HL-60 (cell line): ENCODE measurements around the gene DDB1.

ENCODE experiments used
- POLR2AphosphoS5 ChIP-seq: IDR thresholded peaks from 2 replicates; pipeline ENCODE4 v1.6.1; 2012; ENCODE audit warnings: low read depth
- SPI1 ChIP-seq: IDR thresholded peaks from 2 replicates; pipeline ENCODE4 v1.6.1; 2012; ENCODE audit warnings: low read depth, mild to moderate bottlenecking, borderline replicate concordance
- TF ChIP-seq, protein P1 (sequence below): IDR thresholded peaks from one replicate; pipeline ENCODE4 v1.5.1; 2011; ENCODE audit warnings: low read length, control low read depth, inconsistent platforms; ENCODE audit not compliant: insufficient read depth
- TF ChIP-seq, protein P2 (sequence below): IDR thresholded peaks from 2 replicates; pipeline ENCODE4 v1.6.1; 2012; ENCODE audit warnings: low read depth; ENCODE audit not compliant: insufficient replicate concordance

DNA sequence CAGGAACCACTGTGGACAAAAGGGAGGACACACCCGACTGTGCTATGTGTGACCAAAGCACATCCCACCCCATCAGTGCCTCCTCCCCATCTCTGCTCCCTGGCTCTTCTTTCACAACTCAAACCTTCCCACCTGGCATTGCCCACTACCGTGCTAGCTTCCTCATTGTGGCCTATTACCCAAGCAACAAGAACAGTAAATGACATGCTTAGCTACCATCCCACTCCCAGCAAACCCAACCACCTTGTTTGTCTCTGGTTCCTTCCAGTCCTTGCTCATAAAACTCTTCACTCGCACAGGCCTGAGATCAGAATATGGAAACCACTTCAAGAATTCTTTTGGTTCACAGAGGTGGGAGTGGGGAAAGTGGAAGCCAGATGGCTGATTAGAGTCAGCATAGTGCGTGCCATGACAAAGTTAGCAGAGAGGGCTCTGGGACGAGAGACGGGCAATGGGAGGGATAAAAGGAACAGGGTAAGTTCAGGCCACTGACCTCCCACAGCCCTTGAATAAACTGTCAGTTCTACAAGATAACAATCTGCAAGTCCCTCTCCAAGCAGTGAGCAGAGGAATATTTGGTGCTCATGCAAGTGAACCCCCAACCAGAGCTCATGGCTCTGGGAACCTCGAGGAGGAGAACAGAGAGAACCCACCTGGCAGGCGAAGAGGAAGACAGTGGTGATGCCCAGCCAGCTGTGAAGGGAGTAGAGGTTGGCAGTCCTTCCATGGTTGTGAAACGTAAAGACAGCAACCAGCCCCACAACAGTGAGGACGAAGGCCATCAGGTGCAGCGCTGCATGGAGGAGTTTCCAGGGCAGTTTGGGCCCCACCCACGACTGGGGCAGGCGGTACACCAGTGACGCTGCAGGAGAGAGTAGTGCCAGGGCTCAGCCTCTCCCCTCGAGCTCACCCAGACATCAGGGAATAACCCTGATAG lies 20.5 kb upstream of the DDB1 start:
- TF ChIP-seq, protein P1, sequence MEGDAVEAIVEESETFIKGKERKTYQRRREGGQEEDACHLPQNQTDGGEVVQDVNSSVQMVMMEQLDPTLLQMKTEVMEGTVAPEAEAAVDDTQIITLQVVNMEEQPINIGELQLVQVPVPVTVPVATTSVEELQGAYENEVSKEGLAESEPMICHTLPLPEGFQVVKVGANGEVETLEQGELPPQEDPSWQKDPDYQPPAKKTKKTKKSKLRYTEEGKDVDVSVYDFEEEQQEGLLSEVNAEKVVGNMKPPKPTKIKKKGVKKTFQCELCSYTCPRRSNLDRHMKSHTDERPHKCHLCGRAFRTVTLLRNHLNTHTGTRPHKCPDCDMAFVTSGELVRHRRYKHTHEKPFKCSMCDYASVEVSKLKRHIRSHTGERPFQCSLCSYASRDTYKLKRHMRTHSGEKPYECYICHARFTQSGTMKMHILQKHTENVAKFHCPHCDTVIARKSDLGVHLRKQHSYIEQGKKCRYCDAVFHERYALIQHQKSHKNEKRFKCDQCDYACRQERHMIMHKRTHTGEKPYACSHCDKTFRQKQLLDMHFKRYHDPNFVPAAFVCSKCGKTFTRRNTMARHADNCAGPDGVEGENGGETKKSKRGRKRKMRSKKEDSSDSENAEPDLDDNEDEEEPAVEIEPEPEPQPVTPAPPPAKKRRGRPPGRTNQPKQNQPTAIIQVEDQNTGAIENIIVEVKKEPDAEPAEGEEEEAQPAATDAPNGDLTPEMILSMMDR: no peak
- TF ChIP-seq POLR2AphosphoS5 (peak; percentile 83), SPI1 (peak; percentile 26; the same call in 1 of the 2 replicates)
- TF ChIP-seq, protein P2, sequence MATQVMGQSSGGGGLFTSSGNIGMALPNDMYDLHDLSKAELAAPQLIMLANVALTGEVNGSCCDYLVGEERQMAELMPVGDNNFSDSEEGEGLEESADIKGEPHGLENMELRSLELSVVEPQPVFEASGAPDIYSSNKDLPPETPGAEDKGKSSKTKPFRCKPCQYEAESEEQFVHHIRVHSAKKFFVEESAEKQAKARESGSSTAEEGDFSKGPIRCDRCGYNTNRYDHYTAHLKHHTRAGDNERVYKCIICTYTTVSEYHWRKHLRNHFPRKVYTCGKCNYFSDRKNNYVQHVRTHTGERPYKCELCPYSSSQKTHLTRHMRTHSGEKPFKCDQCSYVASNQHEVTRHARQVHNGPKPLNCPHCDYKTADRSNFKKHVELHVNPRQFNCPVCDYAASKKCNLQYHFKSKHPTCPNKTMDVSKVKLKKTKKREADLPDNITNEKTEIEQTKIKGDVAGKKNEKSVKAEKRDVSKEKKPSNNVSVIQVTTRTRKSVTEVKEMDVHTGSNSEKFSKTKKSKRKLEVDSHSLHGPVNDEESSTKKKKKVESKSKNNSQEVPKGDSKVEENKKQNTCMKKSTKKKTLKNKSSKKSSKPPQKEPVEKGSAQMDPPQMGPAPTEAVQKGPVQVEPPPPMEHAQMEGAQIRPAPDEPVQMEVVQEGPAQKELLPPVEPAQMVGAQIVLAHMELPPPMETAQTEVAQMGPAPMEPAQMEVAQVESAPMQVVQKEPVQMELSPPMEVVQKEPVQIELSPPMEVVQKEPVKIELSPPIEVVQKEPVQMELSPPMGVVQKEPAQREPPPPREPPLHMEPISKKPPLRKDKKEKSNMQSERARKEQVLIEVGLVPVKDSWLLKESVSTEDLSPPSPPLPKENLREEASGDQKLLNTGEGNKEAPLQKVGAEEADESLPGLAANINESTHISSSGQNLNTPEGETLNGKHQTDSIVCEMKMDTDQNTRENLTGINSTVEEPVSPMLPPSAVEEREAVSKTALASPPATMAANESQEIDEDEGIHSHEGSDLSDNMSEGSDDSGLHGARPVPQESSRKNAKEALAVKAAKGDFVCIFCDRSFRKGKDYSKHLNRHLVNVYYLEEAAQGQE: no peak
